Measurements from ENCODE around the gene NR2F2.

The NR2F2 gene

GRCh38 chr15:96330450-96331143 lies at the start of gene NR2F2:
NR2F2 (plus strand) TSS chr15:96330700; CDS start chr15:96332106, 1,406 bp downstream.
- DNase-seq, result peak; percentile 81 to 94

GRCh38 chr15:96285305-96285704 lies 45.2 kb upstream of the NR2F2 start:
- DNase-seq, result no peak

GRCh38 chr15:96285729-96286254 lies 44.7 kb upstream of the NR2F2 start:
- DNase-seq, result no peak

- no peak for DNase-seq
These were observed 39.8 kb upstream of the NR2F2 start for GRCh38 chr15:96290679-96291078.

GRCh38 chr15:96292635-96293034 lies 37.9 kb upstream of the NR2F2 start:
- no peak for DNase-seq

- no peak for DNase-seq
These were observed 37.1 kb upstream of the NR2F2 start for GRCh38 chr15:96293441-96293840.

- no peak for DNase-seq
These were observed 35.7 kb upstream of the NR2F2 start for GRCh38 chr15:96294766-96295165.

- DNase-seq, result no peak
These were observed 34.2 kb upstream of the NR2F2 start for GRCh38 chr15:96296264-96296663.

GRCh38 chr15:96297783-96298182 lies 32.7 kb upstream of the NR2F2 start:
- no peak for DNase-seq

- no peak for DNase-seq
These were observed 32.3 kb upstream of the NR2F2 start for GRCh38 chr15:96298217-96298616.

- DNase-seq, result no peak
These were observed 29.7 kb upstream of the NR2F2 start for GRCh38 chr15:96300836-96301235.

- DNase-seq, result no peak
These were observed 26.9 kb upstream of the NR2F2 start for GRCh38 chr15:96303503-96304056.

- DNase-seq, result no peak
These were observed 25.7 kb upstream of the NR2F2 start for GRCh38 chr15:96304839-96305238.

- no peak for DNase-seq
These were observed 24.2 kb upstream of the NR2F2 start for GRCh38 chr15:96306321-96306720.

GRCh38 chr15:96307856-96308394 lies 22.6 kb upstream of the NR2F2 start:
- DNase-seq, result no peak

GRCh38 chr15:96309143-96309660 lies 21.3 kb upstream of the NR2F2 start:
- DNase-seq, result no peak

GRCh38 chr15:96311256-96311955 lies 19.1 kb upstream of the NR2F2 start:
- no peak for DNase-seq

- no peak for DNase-seq
These were observed 18.6 kb upstream of the NR2F2 start for GRCh38 chr15:96311956-96312294.

GRCh38 chr15:96312641-96313335 lies 17.7 kb upstream of the NR2F2 start:
- no peak for DNase-seq

GRCh38 chr15:96314518-96314917 lies 16.0 kb upstream of the NR2F2 start:
- DNase-seq, result no peak

GRCh38 chr15:96314963-96315362 lies 15.5 kb upstream of the NR2F2 start:
- DNase-seq, result no peak

GRCh38 chr15:96316953-96317629 lies 13.4 kb upstream of the NR2F2 start:
- no peak for DNase-seq
